ENCODE measurements around the gene ERGIC1.

The ERGIC1 gene

GRCh38 chr5:172904643-172905345 is 70.7 kb downstream of the ERGIC1 start:
- peak; percentile 77 for DNase-seq

GRCh38 chr5:172905346-172906140 is 71.5 kb downstream of the ERGIC1 start:
- no peak for DNase-seq

- DNase-seq: no peak
These were observed 72.4 kb downstream of the ERGIC1 start for GRCh38 chr5:172906436-172906835.

GRCh38 chr5:172906888-172907287 is 72.8 kb downstream of the ERGIC1 start:
- no peak for DNase-seq

- DNase-seq: no peak
These were observed 73.6 kb downstream of the ERGIC1 start for GRCh38 chr5:172907657-172908056.

DNA sequence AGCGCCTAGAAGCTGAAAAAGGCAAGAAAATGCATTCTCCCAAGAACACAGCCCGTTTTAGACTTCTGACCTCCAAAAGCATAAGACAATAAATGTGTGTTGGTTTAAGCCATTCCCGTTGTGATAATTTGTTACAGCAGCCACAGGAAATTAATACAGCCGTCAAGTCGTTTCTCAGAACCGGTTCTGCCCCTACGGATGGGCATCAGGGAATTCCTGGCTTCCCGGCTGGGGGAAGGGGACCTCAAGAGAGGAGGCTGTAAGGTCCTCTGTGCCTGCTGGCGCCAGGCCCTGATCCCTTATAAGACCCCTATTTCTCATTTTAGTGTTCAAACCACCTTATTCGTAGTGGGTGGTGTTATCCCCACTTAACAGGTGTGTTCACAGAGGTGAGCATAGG is 74.6 kb downstream of the ERGIC1 start:
- no peak for DNase-seq

DNA sequence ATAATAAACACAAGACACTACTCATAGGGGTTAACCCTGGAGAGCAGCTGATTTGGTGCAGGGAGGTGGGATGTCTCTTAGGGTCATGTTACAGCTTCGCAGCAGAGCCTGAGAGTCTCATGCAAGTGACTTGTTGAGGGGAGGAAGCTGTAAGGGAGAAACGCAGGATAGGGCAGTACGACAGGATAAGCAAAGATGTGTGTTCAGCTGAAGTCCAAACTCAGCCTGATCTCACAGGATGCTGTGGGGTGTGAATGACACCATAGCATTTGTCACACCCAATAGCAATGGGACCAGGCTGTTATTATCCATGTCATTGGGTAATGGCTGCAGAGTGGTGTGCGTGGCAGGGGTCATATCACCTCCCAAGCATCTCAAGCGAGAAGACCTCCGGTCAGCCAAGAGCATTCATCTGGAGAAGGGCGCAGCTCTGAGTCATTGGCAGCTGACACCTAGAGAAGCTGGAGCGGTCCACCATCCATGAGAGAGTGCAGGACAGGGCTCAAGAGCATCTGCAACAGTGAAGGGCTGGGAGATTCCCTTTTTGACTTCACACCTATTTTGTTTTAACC is 76.0 kb downstream of the ERGIC1 start:
- no peak for DNase-seq

- peak; percentile 79 for DNase-seq
These were observed 77.0 kb downstream of the ERGIC1 start for GRCh38 chr5:172910828-172911627.

DNA sequence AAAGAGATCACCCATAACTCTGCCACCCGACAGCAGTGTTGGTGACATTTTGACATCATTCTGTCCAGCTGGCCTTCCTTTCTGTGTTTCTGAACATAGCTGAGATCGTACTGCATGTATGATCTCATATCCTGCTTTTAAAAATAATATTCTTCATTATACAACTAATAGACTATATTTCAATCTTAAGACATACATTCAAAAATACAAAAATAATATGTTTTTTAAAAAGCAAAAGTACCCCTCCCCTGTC is 77.5 kb downstream of the ERGIC1 start:
- DNase-seq: no peak

DNA sequence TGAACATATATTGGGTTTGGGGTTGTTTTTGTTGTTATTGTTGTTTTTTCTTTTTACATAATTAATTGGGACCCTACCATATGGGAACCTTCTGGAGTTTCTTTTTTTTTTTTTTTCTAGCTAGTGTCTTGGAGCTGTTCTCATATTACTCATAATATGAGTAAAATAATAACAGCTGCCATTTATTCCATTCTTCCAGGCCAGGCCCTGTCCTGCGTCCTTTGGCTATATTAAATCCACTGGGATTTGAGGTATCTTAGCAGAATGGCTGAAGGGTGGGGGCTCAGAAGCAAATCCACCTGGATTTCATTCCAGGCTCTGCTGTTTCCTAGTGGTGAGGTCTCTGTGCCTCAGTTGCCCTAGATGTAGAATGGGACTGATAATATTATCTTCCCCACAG is 77.9 kb downstream of the ERGIC1 start:
- DNase-seq: no peak

DNA sequence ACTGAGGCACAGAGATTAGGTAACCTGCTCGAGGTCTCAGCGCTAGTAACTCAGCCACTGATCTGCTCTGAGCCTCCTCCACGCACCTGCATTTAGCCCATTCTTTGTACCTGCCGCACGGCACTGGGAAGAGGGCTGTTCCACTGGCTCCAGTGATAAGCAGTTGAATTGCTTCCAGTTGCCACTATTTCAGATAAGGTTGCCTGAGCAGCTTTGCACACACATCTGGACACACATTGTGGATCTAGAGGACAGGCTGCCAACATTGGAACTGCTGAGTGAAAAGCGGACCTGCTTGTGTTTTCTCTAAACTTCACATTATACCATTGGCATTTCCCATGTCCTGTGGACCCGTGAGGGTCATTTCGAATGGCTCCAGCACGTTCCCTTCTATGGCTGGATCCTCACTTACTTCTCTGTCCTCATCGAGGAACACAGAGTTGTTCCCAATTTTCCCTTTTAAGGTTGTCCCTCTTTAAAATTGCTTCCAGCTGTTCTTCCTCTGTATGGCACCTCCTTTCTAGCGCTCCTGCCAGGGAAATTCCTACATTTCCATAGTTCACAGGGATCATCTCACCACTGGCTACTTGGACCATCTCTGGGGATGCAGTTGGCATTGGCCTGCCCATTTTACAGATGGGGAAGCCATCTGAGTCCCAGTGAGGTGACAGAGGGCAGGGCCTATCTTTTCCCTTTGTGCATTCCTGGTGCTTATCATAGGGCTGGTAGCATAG is 79.2 kb downstream of the ERGIC1 start:
- no peak for DNase-seq

DNA sequence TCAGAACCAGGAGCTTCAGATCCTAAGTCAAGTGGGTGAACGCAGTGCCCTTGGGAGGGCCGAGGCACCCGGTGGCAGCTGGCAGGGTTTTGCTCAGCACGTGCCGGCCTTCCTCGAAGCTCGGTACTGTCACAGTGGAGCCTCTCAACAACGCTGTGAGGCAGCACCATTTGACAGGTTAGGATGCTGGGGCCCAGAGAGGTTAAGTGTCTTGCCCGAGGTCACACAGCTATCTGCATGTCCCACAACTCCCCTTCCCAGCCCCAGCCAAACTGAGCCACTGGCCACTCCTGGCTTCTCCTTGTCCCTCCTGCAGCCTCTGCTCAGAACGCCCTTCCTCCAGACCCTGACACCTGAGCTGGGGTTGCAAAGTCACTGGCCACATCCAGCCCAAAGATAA is 81.5 kb downstream of the ERGIC1 start:
- DNase-seq: no peak

DNA sequence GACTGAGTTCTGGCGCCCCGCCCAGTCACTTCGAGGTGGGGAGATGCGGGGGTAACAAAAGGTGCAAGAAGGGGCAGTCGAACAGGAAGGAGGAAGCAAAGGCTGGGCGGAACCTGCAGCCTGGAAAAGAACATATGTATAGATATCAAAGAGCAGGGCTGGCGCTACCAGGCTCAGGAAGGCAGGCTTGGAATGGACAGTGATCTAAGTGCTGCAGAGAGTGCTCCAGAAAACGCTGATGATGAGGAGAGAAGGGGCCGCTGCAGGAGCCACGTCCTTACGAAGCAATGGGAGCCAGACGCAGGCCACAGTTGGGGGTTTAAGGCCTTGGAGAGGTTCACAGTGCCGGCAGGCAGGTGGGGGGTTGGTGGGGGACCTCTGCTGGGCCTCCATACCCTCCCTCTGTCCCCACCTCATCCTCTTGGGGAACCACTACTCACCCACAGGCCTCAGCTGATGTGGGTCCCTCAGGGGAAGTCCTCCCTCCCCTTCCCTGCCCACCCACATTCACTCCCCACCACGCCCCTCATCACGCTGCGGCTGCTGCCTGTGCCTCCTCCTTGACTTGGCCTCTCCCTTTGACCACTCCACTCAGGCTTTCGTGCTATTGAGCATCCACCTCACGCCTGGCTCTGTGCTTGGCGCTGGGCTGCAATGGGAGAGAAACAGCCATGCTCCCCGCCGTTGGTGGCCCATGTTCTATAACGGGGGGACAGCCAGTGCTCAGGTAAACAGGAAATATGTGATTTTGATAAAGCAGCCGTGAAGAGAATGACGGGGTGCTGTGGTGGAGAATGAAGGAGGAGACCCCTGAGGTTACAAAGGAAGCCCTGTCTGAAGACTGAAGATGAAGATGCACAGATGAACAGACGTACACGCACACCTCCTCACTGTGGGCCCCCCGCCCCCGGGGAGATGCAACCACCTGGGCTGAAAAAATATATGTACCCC is 84.6 kb downstream of the ERGIC1 start:
- no peak for DNase-seq

DNA sequence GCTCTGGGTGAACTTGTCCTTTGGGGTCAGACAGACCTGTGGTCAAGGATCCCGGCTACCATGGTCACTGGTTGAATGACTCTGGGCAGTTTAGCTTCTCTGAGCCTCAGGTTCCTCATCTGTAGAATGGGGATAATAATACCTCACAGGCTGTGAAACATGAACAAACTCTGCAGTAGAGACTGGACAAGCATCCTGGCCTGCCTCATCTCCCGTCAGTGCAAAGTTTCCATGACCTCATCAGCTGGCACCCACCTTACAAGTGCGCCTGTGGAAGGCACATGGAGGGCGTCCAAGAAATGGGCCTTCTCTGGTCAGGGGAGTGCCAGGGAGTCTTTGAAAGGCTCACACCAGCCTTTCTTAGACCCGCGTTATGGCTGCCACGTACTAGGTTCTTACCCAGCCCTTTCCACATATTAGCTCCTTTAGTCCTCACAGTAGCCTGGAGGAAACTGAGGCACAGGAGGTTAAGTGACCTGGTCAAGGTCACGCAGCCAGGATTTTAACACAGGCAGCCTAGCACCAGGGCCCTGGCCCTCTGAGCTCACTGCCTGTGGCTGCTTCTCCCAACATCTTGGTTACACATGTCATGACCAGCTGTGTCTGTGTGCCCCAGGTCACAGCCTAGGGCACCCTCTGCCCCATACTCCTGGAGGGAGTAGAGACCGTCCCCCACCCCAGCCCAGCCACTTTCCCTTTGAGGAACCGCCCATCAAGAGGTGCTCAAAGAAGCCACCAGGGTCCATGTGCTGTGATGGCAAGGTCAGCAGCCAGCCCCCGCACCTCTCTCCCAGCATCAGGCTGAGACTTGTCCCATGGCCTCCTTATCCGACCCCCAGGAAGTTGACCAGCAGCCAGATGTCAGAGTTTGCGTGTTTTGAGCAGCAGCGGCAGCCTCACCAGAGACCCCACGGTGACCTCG is 85.7 kb downstream of the ERGIC1 start:
- DNase-seq: no peak

DNA sequence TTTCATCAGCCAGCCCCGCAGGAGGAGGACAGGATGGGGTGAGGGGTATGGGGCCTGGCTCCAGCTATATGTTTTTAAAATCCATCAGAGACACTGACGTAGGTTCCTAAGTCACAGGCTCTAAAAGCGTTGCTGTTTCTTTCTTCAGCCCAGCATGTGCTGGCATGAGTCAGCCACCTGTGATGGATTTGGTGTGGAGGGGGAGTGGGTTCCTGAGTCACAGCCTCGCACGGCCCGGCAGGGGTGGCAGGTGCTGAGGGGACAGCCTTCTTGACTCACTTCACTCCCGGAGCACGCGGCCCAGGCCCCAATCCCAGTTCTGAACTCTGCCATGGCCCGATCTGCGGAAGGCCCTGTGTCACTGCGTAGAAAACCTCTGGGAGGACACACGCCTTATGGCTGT is 86.4 kb downstream of the ERGIC1 start:
- DNase-seq: peak; percentile 92

- DNase-seq: no peak
These were observed 86.9 kb downstream of the ERGIC1 start for GRCh38 chr5:172920995-172921394.

DNA sequence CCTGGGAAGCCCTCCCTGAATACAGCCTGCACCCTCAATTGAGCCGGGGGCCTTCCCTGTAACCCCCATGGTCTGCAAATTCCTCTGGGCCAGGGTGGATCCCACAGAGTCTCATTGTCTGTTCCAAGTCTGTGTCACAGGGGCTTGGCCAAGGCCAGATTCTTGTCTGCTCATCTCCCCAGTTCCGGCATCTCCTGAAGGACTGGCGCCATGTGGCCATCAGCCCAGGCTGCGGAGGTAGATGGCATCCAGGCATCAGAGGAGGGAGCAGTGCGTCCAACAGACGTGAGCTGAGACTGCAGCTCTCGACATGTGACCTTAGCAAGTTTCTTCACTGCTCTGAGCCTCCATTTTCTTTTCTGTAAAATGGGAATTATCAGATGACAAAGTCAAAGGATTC is 87.9 kb downstream of the ERGIC1 start:
- no peak for DNase-seq

- DNase-seq: no peak
These were observed 89.5 kb downstream of the ERGIC1 start for GRCh38 chr5:172923539-172923938.

DNA sequence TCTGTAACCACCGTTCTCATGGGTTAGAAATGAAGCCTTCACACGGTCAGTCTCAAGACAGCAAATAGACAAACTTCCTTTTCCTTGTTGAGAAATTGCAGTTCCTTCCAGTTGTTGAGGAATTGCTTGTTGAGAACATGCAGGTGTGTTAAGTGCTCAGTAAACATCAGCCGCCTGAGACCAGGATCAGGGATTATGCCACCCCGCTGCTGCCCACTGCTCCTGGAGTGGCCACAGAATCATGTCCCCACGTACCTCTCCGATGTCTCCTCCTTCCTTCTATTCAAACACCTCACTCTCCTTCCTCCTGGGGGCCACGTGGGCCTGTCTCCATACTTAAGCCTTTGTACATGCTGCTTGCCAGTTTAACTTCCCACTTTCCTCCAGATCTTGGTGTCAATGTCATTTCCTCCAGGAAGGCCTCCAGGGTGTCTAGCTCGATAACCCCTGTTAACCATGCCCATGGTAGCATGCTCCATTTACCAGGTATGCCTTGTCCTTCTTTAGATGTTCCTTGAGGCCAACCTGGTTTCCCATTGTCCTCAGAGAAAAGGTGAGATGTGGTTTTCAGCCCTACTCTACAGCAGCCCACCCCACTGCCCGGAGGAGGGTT is 91.4 kb downstream of the ERGIC1 start:
- no peak for DNase-seq

GRCh38 chr5:172926008-172926523 is 92.0 kb downstream of the ERGIC1 start:
- DNase-seq: no peak

Measured in HCEC 1CT (cell line).